Measurements from ENCODE around the gene ARL3.

DNA sequence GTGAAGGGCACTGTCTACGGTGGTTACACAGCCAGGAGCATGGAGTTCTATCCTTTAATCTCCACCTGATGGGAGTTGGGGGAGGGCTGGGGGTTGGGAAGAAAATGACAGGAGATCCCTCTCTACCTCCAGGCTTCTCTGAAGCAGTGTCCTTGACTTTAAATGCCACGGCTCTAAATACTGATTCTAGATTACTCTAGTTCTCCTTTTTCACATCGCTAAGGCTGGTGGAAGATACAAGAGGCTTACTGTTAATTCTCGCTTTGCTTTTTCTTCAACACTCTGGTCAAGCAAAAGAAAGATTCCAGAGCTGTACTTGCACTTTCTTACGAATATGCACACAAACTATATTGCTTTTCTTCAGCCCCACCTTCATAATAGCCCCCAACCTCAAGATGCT, 30.5 kb downstream of the ARL3 start:
- TF ChIP-seq, protein P1, sequence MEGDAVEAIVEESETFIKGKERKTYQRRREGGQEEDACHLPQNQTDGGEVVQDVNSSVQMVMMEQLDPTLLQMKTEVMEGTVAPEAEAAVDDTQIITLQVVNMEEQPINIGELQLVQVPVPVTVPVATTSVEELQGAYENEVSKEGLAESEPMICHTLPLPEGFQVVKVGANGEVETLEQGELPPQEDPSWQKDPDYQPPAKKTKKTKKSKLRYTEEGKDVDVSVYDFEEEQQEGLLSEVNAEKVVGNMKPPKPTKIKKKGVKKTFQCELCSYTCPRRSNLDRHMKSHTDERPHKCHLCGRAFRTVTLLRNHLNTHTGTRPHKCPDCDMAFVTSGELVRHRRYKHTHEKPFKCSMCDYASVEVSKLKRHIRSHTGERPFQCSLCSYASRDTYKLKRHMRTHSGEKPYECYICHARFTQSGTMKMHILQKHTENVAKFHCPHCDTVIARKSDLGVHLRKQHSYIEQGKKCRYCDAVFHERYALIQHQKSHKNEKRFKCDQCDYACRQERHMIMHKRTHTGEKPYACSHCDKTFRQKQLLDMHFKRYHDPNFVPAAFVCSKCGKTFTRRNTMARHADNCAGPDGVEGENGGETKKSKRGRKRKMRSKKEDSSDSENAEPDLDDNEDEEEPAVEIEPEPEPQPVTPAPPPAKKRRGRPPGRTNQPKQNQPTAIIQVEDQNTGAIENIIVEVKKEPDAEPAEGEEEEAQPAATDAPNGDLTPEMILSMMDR (conservative IDR thresholded peaks at IDR 0.05; ENCODE audit: low read depth, low read length), result no peak
- TF ChIP-seq CHD1 (IDR thresholded peaks at IDR 0.05; ENCODE audit: low read depth, low read length), result no peak
- TF ChIP-seq NFE2L2 (IDR thresholded peaks at IDR 0.05; ENCODE audit: low read depth, low read length), result no peak
- no peak for TF ChIP-seq FOS (IDR thresholded peaks at IDR 0.05; ENCODE audit: low read depth, low read length)
- no peak for TF ChIP-seq RCOR1 (IDR thresholded peaks at IDR 0.05; ENCODE audit: insufficient replicate concordance, low read length)
- no peak for TF ChIP-seq SMC3 (IDR thresholded peaks at IDR 0.05; ENCODE audit: low read depth, low read length)
- TF ChIP-seq POLR2A (IDR thresholded peaks at IDR 0.05; ENCODE audit: low read depth, low read length), result no peak

All from IMR-90 (cell line).